GM15510 (cell line): Measurements from ENCODE around the gene ZNF148.

ENCODE experiments used
- POLR2A ChIP-seq: IDR thresholded peaks from 3 replicates; pipeline ENCODE4 v1.6.1; 2011; ENCODE audit warnings: borderline replicate concordance; ENCODE audit not compliant: insufficient read length; ENCODE audit errors: extremely low read depth

Gene ZNF148

DNA sequence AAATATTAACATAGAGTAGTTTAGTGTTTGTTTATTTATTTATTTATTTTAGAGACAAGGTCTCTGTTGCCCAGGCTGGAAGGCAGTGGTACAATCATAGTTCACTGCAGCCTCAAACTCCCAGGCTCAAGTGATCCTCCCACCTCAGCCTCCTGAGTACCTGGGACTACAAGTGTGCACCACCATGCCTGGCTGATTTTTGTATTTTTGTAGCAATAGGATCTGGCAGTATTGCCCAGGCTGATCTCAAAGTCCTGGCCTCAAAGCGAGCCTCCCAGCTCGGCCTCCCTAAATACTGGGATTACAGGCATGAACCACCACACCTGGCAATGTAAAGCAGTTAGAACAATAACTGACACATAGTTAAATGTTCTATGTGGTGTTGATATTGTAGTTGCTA is 4.4 kb upstream of the ZNF148 start:
- TF ChIP-seq POLR2A = no peak

DNA sequence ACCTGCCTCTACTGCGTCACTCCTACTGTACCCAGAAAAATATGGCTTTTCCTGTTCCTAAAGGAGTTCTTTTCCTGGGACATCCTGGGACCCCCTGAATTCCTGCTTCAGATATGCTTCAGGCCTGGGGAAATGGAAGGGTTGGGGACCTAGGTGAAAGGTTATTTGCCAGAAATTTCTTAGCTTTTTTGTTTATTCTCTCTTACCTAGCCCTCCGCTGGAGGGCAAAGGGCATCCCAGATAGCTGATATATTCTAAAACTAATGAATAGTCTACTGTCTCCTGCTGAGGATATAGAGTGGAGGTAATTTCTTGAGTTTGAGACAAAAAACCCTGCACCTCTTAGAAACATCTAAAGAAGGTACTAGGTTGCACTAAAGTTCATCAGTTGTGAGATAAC is 3.6 kb upstream of the ZNF148 start:
- TF ChIP-seq POLR2A = no peak

DNA sequence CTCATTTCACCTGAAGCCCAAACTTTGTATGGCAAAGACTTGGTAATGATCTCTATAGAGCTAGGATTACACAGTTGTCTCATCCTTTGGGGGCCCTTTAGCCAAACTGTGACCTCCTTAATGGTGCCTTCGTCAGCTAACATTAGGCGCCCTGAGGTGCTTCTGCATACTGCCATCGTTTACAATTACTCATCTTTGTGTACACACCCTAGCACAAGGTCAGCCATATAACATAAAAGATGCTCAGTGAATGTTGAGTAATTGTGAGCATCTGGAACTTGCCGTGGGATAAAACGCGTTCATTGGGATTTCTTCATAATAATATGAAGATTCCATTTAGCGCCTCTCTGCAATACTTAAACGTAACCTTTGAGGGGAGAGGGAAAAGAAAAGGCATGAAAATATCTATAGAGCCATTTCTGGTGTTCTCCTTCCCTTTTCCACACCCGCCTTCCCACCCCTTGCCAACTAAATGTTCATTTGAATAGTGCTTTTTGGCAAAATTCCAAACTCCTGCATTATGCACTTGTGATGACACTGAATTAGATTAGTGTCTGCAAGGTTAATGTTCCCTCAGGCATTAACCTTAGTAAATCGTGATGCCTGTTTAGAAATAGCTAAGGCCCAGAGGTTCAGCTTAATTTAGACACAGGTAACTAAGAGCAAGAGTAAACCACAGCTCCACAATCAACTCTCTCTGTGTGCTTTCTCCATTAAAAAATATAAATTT is 990 bp upstream of the ZNF148 start:
- no peak for TF ChIP-seq POLR2A

DNA sequence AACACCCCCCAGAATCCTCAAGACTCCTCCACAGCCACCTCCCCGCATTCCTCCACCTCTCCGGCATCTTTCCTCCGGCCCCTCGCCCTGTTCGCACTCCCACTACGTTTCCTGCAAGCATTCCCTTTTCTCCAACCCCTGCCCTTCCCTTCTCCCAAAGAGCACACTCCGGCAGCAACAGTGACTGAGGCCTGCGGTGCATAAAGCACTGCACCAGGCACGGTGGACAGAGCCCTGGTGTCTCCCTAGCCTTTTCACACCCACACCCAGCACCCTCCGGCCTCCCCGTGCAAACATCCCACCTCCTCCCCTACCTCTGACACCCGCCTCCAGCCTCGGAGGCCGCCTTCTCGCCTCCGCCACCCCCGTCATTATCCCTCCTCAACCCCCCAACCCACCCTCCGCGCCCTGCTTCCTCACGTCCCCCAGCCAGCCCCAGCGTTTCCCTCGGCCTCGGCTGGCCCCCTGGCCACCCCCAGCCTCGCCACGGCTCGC is 577 bp downstream of the ZNF148 start:
- TF ChIP-seq POLR2A = no peak

DNA sequence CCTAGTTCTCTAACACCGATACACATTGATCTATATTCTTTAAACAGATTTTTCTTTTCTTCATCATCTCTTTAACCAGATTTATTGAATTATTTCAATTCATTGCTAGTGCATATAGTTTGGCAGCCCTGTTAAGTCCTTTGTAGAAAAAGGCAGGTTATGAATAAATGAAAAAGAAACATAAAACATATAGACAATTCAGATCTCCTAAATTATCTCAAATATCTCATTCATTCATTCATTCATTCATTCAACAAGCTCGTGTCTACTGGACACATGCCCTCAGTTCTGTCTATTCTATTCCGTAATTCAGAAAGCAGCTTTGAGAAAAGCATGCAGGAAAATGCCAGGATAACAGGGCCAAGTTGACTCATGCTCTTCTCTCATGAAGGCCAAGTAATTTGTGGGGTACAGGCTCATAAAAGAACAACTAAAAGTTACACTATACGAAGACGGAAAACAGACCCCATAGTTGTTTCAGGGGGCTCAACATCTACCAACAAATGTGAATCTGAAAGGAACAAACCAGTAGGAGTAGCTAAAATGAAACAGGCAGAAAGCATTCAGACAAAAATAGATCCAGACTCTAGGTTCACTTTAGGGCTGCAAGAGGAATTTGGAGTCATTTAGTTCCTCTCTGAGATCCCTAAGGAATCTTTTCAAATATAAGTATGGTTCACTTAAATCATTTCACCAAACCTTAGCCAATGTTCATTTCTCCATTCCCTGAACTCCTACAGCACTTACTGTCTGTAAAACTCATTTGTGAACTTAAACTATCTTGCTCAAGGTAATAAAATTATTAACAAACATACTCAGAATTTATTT is 7.5 kb downstream of the ZNF148 start:
- no peak for TF ChIP-seq POLR2A

DNA sequence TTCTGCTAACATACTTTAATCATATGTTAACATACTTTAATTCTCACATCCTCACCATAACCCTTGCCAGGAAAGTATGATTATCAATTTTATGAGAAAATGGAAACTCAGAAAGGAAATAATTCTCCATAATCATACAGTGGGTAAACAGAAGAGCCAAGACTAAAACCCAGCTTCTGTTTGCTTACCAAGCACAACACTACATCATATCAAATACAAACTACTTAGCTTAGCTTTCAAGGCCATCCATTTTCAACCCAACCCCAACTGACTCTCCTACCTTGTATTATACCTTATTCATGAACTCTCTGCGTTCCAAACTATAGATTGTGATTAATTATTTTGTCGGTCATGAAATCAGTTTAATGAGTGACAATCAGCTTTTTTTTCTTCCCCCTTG is 9.0 kb downstream of the ZNF148 start:
- TF ChIP-seq POLR2A = no peak

DNA sequence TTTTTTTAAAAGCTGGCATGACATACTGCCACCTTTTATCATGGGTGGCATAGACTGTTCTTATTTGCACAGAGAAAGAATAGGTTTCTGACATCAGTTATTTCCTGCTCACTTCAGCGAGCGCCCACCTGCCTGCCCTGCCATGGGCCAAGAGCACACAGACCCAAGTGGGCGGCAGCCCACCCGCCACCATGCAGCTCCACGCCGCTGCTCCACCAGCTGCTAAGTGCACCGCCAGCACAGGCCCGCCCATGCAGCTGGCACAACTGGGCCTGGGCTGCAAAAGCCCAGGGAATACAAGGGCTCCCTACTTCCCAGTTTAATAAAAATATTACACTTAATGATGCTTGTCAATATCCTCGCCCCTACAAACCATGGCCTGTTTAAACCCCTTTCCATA is 15.4 kb downstream of the ZNF148 start:
- no peak for TF ChIP-seq POLR2A

DNA sequence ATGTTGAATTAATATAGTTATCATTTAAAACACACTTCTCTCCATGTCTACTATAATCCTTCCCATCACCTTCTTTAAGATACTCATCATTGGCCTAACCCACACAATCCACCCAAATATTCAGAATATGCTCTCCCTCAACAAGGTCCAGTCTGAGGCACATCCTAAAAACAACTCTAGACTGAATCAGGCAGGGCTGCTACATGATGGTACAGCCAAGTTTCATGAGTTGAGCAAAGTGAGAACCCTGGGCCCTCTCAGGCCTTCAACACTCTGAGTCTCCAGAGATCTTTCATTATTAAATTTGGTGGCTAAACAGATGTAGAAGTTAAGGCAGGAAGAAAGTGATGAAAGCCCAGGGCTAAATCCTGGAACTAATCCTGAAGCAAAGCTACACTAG is 16.2 kb downstream of the ZNF148 start:
- TF ChIP-seq POLR2A = no peak

DNA sequence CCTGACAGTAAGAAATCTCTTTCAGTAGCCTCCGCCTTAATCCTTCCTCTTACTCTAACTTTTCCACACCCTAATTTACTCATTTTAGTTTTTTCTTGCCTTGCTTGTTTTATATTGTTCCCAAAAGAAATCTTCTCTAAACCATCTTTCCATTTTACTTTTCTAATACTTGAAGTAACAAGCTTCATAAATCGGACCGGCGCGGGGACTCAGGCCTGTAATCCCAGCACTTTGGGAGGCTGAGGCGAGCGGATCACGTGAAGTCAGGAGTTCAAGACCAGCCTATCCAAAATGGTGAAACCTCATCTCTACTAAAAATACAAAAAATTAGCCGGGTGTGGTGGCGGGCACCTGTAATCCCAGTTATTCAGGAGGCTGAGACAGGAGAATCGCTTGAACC is 17.3 kb downstream of the ZNF148 start:
- TF ChIP-seq POLR2A = no peak

DNA sequence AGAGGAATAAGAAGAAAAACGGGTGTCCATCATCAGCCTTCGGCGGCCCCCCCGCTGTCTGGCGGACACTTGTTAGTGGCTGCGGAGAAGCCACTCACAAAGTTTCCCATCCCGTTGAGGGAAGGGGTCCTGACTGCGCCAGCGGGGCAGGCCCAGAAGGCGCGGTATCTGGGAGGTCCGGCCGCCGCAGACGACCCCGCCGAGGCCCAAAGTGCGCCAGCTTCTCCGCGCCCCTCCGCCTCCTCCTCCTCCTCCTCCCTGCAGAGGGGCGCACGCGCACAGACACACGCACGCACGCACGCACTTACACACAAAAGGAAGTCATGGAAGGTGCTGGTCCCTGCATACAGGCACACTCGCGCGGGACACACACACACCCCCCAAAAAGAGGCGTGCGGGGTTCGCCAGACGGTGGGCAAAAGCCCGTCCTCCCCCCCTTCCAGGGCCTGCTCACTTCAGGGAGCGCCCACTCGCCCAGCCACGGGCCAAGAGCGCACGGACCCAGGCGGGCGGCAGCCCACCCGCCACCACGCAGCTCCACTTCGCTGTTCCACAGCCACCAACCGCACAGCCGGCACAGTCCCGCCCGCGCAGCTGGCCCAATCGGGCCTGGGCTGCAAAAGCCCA is 18.0 kb downstream of the ZNF148 start:
- TF ChIP-seq POLR2A = peak; percentile 34

DNA sequence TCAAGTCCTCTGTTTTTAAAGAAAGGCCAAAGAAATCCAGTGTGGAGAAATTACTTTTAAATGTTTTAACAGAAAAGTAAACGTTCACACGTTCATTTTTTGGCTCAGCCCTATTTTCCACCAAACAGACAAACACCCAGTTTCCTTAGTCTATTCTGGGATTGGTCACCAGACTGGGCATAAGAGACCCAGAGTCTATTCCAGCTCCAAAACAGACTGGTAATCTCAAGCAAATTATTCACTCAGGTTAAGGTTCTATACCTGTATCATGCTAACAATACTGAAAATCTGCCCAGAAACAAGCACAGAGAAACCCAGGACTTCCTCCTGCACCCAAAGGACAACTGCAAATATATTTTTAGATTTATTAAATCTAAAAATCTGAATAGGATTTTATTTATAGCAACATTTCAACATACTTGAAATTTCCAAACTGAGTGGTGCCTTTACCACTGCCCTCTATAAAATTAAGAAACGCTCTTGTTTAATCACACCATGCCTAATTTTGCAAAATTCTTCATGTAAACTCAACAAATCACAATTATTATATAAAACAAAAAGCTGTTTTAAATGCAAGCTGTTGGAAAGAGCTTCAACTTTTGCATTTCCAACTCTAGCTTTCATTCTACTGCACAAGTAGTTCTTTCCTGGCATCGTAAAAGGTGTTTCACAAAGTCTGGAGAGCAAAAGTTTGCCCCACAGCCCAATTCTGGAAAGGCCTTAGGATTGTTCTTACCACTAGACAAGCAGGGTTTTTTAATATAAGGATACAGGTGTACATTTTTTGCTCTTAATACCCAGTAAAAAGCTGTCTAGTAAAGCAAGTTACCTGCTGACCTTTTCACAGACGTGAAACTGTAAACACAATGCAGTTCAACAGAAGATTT is 18.7 kb downstream of the ZNF148 start:
- no peak for TF ChIP-seq POLR2A

DNA sequence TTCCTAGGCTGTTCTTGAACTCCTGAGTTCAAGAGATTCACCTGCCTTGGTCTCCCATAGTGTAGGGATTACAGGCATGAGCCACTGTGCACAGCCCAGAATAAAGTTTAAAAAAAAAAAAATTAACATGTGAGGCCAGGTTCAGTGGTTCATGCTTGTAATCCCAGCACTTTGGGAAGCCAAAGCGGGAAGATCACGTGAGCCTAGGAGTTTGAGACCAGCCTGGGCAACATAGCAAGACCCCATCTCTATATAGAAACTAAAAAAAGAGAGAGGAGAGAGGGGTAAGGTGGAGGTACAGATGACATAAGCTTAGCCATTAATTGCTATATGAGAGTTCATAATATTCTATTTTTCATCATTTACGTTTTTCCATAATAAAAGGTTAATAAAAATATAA is 21.5 kb downstream of the ZNF148 start:
- no peak for TF ChIP-seq POLR2A

DNA sequence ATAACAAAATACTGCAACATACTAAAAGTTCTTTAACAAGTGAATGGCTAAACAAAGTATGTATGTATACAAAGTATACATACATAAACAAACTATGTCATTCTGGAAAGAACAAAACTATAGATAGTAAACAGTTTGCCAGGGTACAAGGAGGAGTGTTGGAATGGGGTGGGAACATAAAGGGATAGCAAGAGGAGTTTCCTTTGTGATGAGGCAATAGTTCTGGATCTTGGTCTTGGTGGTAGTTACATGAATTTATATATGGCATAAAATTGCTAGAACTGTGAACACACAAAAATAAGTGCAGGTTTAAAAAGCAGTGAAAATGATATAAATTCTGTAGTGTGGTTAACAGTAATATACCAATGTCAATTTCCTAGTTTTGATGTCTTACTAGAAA is 22.0 kb downstream of the ZNF148 start:
- TF ChIP-seq POLR2A = no peak

DNA sequence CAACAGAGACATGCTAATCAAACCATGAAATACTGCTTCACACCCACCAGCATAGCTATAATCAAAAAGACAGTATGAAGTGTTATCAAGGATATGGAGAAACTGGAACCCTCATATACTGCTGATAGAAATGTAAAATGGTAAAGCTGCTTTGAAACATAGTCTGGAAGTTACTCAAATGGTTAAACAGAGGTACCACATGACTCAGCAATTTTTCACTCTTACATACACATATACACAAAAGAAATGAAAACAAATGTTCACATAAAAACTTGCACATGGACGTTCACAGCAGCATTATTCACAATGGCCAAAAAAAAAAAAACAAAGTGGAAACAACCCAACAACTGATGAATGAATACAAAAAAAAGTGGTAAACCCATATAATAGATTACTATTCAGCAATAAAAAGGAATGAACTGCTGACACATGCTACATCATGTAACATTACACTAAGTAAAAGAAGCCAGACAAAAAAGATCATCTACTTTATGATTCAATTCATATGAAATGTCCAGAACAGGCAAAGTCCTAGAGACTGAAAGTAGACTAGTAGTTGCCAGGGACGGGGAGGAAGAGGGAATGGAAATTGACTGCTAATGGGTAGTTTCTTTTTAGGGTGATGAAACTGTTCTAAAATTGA is 23.2 kb downstream of the ZNF148 start:
- TF ChIP-seq POLR2A = no peak
